ENCODE measurements around the gene IL32. TPM values are rescaled to one million over a fixed set of nuclear protein-coding genes. Genes with fewer than 3 reads are reported as not detected.

Gene IL32
- total and polyA plus RNA-seq, 9 of the 15 experiments (the other 6 are each of a cell fraction or from before 2014, with no cell fraction given) = 0.21 to 2.2 (median 0.37) TPM; not detected in 3

GRCh38 chr16:3020604-3021448 is 44.6 kb upstream of the IL32 start (continued):
- no peak for TF ChIP-seq ZNF780A (CRISPR knock-in tag; IDR thresholded peaks at IDR 0.05)
- TF ChIP-seq SUPT5H (IDR thresholded peaks at IDR 0.05) = peak; percentile 62
- no peak for TF ChIP-seq COPS2 (conservative IDR thresholded peaks at IDR 0.05)
- TF ChIP-seq ZNF184 (CRISPR knock-in tag; IDR thresholded peaks at IDR 0.05) = no peak
- TF ChIP-seq ZNF75A (CRISPR knock-in tag; IDR thresholded peaks at IDR 0.05) = no peak
- no peak for TF ChIP-seq ESRRA (IDR thresholded peaks at IDR 0.05; ENCODE audit: borderline replicate concordance, low read depth)
- no peak for TF ChIP-seq HDGF (IDR thresholded peaks at IDR 0.05)
- TF ChIP-seq HMBOX1 (IDR thresholded peaks at IDR 0.05) = no peak
- TF ChIP-seq POLR2AphosphoS5 (IDR thresholded peaks at IDR 0.05; ENCODE audit: control insufficient read depth, insufficient read depth, low read depth, low read length) = peak; percentile 28; the same call in 1 of the 2 replicates
- peak; percentile 82 for TF ChIP-seq DPF2 (IDR thresholded peaks at IDR 0.05)
- TF ChIP-seq RBM22 (IDR thresholded peaks at IDR 0.05; ENCODE audit: low read depth, low read length, poor library complexity, severe bottlenecking) = peak; percentile 27
- no peak for TF ChIP-seq ZNF212 (CRISPR knock-in tag; IDR thresholded peaks at IDR 0.05)
- TF ChIP-seq HNRNPL (IDR thresholded peaks at IDR 0.05; ENCODE audit: low read depth, low read length) = no peak
- TF ChIP-seq ELF4 (CRISPR knock-in tag; IDR thresholded peaks at IDR 0.05) = no peak
- TF ChIP-seq BRF1 (IDR thresholded peaks at IDR 0.05; ENCODE audit: borderline replicate concordance, extremely low read depth, insufficient read length) = no peak
- no peak for TF ChIP-seq YBX1 (IDR thresholded peaks at IDR 0.05)
- TF ChIP-seq ZNF699 (CRISPR knock-in tag; IDR thresholded peaks at IDR 0.05; ENCODE audit: insufficient replicate concordance) = no peak
- no peak for TF ChIP-seq ZNF140 (CRISPR knock-in tag; IDR thresholded peaks at IDR 0.05)
- no peak for TF ChIP-seq BRD4 (IDR thresholded peaks at IDR 0.05)
- TF ChIP-seq PRMT5 (CRISPR knock-in tag; IDR thresholded peaks at IDR 0.05) = peak; percentile 50; the same call in 1 of the 2 replicates
- no peak for TF ChIP-seq NR2C2 (CRISPR knock-in tag; IDR thresholded peaks at IDR 0.05)
- 0 out of 2 replicates have a peak, but pooled peaks have one; percentile 28 for TF ChIP-seq NR2C2 (tag; IDR thresholded peaks at IDR 0.05)
- peak; percentile 96 for TF ChIP-seq ATF3 (IDR thresholded peaks at IDR 0.05)
- 0 out of 2 replicates have a peak, but pooled peaks have one; percentile 11 for TF ChIP-seq ATF3 (CRISPR knock-in tag; conservative IDR thresholded peaks at IDR 0.05)
- TF ChIP-seq ETV5 (CRISPR knock-in tag; IDR thresholded peaks at IDR 0.05; ENCODE audit: low read depth) = peak; percentile 74; the same call in 1 of the 2 replicates
- TF ChIP-seq C11orf30 (IDR thresholded peaks at IDR 0.05; ENCODE audit: low read depth) = no peak
- TF ChIP-seq ARNT (IDR thresholded peaks at IDR 0.05) = no peak
- TF ChIP-seq ZNF24 (IDR thresholded peaks at IDR 0.05) = no peak
- no peak for TF ChIP-seq CBFB (CRISPR knock-in tag; IDR thresholded peaks at IDR 0.05)
- no peak for TF ChIP-seq PTRF (tag; IDR thresholded peaks at IDR 0.05)
- TF ChIP-seq PURB (CRISPR knock-in tag; IDR thresholded peaks at IDR 0.05; ENCODE audit: low read depth) = no peak
- peak; percentile 50 for TF ChIP-seq RBM39 (optimal IDR thresholded peaks at IDR 0.05; ENCODE audit: low read depth, low read length)
- TF ChIP-seq SAFB (IDR thresholded peaks at IDR 0.05; ENCODE audit: borderline replicate concordance, low read depth, low read length) = no peak
